ENCODE data around the gene GRIN2C.
"Not testable (repeated sequence)": the region's sequence is repeated elsewhere in the genome, so short reads cannot be mapped to it uniquely, and the experiment has no call there.

The GRIN2C gene

GRCh38 chr17:74859459-74860228 lies at the start of gene GRIN2C:
Gene GRIN2C, minus strand, starts transcription at chr17:74859885. Its CDS starts 4,793 bp downstream, at chr17:74855092.
- no peak for DNase-seq (ENCODE audit: low spot score)

GRCh38 chr17:74909097-74909496 lies 49.4 kb upstream of the GRIN2C start:
- DNase-seq (ENCODE audit: low spot score), result not testable (repeated sequence)

DNA sequence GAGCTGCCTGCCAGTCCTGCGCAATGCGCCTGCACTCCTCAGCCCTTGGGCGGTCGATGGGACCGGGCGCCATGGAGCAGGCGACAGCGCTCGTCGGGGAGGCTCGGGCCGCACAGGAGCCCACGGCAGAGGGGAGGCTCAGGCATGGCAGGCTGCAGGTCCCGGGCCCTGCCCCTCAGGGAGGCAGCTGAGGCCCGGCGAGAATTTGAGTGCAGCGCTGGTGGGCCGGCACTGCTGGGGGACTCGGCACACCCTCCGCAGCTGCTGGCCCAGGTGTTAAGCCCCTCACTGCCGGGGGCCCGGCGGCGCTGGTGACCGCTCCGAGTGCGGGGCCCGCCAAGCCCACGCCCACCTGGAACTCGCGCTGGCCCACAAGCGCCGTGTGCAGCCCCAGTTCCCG lies 47.3 kb upstream of the GRIN2C start:
- DNase-seq (ENCODE audit: low spot score), result no peak

- not testable (repeated sequence) for DNase-seq (ENCODE audit: low spot score)
Observed at GRCh38 chr17:74906214-74906793, 46.6 kb upstream of the GRIN2C start.

- DNase-seq (ENCODE audit: low spot score), result no peak
Observed at GRCh38 chr17:74904687-74905409, 45.2 kb upstream of the GRIN2C start.

DNA sequence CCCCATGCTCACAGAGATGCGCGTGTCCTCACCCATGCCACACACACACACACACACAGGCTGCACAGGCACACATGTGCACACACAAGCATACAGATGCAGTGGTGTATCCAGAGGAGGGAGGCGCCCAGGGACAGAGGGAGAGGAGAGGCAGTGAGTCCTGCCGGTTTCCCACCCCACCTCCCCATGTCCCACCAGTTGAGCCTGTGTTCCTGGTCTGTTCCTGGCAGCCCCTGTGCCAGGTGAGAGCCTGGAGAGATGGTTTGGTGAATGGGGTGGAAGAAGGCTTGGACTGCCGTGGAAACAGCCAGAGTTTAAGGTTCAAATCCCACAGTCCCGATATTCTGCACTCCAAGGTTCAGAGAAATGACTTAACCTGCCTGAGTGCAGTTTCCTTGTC lies 44.0 kb upstream of the GRIN2C start:
- DNase-seq (ENCODE audit: low spot score), result no peak

DNA sequence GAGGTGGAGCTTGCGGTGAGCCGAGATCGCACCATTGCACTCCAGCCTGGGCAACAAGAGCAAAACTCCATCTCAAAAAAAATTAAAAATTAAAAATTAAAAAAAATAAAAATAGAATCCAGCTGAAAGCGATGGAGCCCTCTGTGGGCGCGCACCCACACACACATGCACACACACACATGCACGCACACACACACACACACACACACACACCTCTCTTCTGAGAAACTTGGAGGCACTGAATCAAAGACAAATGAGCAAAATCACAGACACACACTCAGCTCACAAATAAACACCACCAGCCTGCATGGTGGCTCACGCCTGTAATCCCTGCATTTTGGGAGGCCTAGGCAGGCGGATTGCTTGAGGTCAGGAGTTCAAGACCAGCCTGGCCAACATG lies 43.3 kb upstream of the GRIN2C start:
- DNase-seq (ENCODE audit: low spot score), result no peak

DNA sequence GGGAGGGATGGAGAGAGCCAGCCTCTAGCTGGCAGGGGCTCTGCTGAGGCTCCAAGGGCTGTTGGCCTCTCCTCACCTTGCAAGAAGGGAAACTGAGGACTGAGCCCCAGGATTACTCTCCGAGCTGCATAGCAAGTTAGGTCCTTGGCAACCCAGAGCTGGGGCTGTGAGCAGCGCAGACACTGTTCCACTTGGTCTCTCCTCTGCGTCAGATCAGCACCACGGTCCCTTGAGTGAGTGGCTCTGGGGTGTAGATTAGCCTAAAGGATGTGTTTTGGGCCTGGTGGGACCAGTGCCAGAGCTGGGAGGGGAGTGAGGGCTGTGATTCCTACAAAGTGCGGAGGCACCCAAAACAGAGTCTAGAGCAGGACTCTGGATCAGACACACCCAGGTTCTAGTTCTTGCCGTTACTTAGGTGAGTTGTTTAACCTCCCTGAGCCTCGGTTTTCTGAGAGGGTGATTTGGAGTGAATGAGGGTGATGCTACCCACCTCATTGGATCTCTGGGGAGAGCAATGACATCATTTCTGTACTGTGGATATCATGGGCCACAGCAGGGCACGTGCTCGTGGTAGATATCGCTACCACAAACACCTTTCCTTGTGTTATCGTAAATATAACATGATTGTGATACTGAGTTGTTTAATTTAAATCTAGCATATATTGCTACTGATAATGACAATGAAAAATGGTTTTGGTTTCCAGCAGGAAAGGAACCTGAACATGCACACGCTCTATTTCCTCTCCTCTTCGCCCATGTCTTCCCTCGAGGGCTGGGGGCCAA lies 41.9 kb upstream of the GRIN2C start:
- DNase-seq (ENCODE audit: low spot score), result no peak

- DNase-seq (ENCODE audit: low spot score), result no peak
Observed at GRCh38 chr17:74900208-74900607, 40.5 kb upstream of the GRIN2C start.

- no peak for DNase-seq (ENCODE audit: low spot score)
Observed at GRCh38 chr17:74898376-74898946, 38.8 kb upstream of the GRIN2C start.

GRCh38 chr17:74893936-74894671 lies 34.4 kb upstream of the GRIN2C start:
- DNase-seq (ENCODE audit: low spot score), result no peak

DNA sequence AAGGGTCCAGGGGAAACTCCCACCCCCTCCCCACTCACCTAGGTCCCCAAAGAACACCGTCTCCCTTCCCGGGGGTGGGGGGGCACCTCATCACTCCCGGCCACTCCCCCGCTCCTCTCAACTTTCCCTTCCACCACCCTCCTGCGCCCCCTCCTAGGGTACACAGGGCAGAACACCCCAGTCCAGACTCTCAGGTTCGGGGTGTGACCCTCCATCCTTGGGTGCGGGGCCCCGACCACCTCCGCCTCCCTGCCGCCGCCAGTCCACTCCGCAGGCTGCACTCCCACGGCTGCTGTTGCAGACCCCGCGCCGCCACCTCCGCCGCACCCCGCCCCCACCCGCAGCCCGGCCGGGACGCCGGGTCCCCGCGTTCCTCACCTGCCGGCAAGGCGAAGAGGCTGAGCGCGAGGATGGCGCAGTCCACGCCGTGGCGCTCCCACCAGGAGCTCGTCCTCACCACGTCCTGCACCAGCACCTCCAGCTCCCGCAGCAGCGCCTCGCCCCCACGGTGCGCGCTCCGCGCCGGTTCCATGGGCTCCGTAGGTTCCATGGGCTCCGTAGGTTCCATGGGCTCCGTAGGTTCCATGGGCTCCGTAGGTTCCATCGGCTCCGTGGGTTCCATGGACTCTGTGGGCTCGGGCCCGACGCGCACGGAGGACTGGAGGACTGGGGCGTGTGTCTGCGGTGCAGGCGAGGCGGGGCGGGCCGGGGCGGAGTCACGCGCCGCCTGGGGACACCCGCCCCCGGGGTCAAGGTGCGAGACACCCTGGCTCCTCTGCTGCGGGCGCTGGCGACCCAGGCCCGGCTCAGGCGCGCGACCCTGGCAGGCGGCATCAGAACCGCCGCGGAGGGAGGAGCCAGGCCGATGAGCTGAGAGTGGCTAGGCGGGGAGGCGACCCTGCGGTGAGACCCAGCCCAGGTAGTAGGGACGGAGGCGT lies 33.6 kb upstream of the GRIN2C start, which contains the start of gene FADS6:
TSS of gene FADS6 (minus strand) at position 660 of the 938 bp plus-strand sequence. CDS start at position 622, 38 bp downstream.
- DNase-seq (ENCODE audit: low spot score), result no peak

GRCh38 chr17:74892013-74892841 lies 32.5 kb upstream of the GRIN2C start:
- DNase-seq (ENCODE audit: low spot score), result no peak

DNA sequence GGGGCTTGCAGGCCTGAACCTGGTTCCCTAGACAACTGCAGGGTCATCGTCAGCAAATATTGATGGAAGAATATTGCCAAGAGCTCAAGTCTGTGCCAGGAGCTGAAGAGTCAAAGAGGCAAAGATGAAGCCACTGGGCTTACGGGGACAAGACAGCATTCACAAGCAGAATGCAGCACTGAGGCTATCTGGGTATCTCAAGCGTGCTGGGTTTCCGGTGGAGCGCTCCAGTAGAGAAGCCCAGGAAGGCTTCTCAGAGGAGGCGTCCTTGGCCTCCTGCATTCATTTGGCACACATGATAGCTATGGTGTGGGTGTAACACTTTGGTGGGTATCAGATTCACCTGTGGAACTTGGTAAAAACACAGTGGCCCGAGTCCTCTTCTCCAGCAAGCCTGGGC lies 30.9 kb upstream of the GRIN2C start:
- DNase-seq (ENCODE audit: low spot score), result no peak

DNA sequence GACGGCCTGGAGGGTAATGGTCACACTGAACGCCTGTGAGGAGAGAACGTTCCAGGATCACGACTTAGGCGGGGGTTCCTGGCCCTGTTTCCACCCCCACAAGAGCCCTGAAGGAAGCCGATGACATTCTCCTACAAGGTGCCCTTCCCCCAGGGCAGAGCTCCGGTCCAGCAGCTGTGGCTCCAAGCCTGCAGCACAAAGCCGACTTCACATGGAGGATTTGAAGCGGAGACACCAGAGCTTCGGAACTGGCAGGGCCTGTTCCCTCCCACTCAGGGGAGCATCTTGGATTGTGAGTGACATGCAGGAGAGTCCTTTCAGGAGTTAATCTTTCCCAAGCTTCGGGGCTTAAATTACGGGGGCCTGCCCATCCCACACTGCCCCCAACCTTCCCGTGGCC lies 28.8 kb upstream of the GRIN2C start:
- no peak for DNase-seq (ENCODE audit: low spot score)

DNA sequence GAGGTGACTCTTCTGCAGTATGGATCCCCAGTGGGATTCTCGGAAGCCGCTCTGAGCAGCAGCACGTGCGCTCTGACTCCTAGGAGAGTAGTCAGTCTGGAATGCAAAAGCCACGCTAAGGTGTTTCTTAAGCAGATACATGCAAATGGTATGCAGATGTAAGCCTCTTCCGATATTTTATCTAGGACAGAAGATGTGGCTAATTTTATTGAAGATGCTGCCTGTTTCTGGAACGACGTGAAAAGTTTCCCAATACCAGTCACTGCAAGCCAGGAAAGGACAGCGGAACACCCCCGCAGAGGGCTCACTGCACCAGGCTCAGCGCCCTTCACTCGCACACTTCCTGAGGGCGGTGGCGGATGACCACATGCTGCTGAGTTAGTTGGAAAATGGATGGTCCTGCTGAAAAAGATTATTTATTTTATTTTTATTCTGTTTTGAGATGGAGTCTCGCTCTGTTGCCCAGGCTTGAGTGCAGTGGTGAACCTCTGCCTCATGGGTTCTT lies 23.6 kb upstream of the GRIN2C start:
- no peak for DNase-seq (ENCODE audit: low spot score)

DNA sequence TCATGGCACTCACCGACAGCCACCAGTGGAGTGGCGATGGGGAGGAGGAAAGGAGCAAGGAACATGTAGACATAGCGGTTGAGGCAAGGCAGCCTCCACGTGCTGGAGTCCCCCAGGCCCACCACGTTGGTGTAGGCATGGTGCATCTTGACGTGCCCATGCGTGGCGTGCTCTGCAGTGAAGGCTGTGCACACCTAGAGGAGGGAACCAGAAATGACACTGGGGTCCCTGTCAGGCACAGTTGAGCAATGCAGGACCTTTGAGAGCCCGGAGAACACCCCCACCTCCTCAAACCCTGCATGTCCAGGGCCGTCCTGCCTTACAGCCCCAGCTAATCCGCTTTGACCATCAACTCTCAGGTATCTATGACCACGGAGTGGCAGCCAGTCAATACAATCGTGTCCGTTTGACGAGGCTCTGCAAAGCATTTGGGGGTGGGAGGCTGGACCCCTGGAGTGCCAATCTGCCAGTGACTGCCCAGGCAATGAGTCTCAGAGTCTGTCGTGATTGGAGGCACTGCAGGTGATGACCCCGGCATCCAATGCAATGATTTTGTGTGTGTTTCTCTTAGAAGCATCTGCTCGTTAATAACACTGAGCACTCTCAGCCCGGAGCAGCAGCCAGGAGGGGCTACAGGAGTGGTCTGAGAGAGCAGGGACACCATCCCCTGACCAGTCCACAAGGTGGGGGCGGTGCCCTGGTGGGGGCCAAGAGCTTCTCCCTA lies 23.0 kb upstream of the GRIN2C start:
- DNase-seq (ENCODE audit: low spot score), result no peak

DNA sequence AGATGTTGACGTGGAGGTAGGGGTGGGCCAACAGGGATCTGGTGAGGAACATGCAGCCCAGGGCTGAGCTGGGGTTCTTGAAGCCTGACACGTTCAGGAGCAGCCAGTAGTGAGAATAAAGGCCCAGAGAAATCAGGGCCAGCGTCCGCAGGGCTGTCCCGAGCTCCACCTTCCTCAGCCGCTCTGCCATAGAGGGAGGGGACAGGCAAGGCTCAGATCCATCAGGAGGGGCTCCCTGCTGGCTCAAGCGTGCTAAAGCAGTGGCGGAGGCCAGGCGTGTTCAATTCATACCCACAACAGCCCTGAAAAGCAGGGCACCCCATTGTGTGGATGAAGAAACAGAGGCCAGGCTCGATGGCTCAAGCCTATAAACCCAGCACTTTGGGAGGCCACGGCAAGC lies 21.4 kb upstream of the GRIN2C start:
- DNase-seq (ENCODE audit: low spot score), result no peak

Data from hepatic stellate cell (primary cell).